Lower leg skin (tissue), 3 donors: Measurements from ENCODE around the gene ATP5PB.

Experiments used
- CTCF ChIP-seq, 3 donors: fragments of 450-650 bp; IDR thresholded peaks; one replicate each; pipeline ENCODE4 v1.5.1; 2016; ENCODE audit warnings: antibody characterized with exemption in 3 of 3, mild to moderate bottlenecking in 3 of 3, moderate library complexity in 2 of 3
- POLR2A ChIP-seq, 2 donors: fragments of 450-650 bp; IDR thresholded peaks; one replicate each; pipeline ENCODE4 v1.6.1; 2016 to 2017; ENCODE audit warnings: antibody characterized with exemption in 2 of 2, mild to moderate bottlenecking in 1 of 2, moderate library complexity in 1 of 2

DNA sequence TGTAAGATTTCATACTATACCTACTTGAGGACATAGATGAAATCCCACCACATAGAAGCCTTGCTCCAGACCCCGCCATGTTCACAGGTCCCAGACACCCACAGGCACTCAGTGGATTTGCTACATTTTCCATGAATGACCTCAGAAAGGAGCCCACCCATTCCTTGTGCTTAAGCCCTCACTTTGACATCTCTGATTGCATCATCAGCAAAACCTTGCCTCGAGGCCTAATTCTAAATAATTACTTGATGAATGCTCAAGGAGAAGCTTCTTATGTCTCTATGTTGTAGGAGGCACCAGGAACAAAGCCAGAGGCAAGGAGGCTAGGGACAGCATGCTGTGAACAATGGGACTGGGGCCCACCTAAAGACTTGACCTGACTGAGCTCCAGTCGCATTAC is 33.8 kb upstream of the ATP5PB start:
- no peak for TF ChIP-seq CTCF (IDR thresholded peaks at IDR 0.05)
- no peak for TF ChIP-seq POLR2A (IDR thresholded peaks at IDR 0.05)
